ENCODE results near the gene TFF1.

TFF1 gene

DNA sequence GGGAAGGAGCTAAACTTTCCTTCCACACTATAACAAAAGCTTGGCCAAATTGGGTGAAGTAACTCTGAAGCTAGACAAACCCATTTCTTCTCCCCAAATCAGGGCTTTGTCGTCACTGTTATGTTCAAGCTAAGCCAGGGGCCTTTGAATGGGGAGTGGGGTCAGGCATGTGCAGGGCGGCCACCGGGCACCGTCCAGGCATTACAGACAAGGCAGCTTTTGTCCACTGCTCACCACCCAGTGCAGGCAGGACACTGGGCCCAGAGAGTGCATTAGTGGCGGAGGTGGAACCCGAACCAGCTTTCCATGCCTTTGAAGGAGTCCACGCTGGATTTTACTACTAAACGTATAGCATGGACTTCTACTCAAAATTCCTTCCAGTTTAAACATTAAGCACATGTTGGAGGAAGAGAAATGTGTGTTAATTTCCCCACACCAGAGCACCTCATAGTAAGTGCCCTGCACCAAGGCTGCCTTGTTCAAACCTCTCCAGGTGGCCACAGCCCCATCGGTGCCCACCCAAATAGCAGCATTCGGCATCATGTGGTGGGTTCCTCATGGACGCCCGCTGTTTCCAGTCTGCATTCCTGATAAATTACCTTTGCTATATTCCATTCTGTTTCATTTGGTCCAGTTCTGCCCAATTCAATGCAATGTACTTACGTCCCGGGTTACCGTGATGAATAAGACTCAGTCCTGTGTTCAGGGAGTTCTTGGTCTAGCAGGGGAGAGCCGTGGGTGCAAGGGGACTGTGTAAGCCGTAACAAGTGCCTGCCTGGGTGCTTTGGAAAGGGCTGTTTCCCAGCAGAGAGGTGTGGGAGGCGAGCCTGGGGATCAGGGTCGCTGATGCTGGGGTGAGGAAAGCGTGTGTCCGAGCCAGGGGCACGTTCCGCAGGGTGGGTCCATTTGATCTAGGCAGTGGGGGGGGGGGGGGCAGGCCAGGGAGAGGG lies 39.0 kb upstream of the TFF1 start:
- ATAC-seq (ENCODE audit: insufficient read depth, low read depth) = peak; percentile 23; the same call in 2 of the 3 replicates
- Histone ChIP-seq H3K27me3 (ENCODE audit: insufficient read depth, low read length, poor library complexity) (no peaks in the 10 kb centered on the region), H3K9me3 (ENCODE audit: insufficient read depth, low read length, severe bottlenecking) (peaks cover 8% of the 10 kb centered on the region)

DNA sequence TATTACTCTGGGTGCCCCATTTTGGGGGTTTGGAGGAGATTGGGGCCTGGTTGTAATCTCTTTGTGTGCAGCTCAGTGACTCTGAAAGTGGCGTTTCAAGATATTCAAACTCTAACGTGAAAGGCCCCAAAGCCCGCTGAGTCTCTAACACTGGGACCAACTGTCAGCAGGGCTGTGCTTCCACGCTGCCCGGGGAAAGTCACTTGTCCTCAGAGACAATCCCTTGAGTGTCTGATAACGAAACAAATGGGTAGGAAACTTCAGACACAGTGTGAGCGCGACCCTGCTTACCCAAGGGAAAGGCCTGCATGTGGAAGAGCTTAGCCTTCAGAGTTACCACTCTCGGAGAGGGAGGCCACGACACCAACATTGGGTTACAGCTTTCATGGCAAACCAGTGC lies 38.2 kb upstream of the TFF1 start:
- peaks cover 29% of the 10 kb centered on the region for H3K36me3 ChIP-seq (ENCODE audit: insufficient read depth, low read length)
- H3K79me2 ChIP-seq (ENCODE audit: insufficient read depth, low read length) = peaks cover 75% of the 10 kb centered on the region
- H2AFZ ChIP-seq (ENCODE audit: low read depth, low read length) = peak overlapping the region; percentile 72
- peak overlapping the region; percentile 39 to 67; a peak in 3 of 4 replicates for H3K4me3 ChIP-seq (ENCODE audit: low read depth in 1 of 2, low read length in 2 of 2)
- H4K20me1 ChIP-seq (ENCODE audit: insufficient read depth, low read length) = peaks cover 5% of the 10 kb centered on the region; the same call in 1 of the 2 replicates
- peak overlapping the region; percentile 89 for H3K9ac ChIP-seq (ENCODE audit: low read depth, low read length)
- no peak for TF ChIP-seq EZH2 (IDR thresholded peaks at IDR 0.05; ENCODE audit: borderline replicate concordance, low read depth, low read length, severe bottlenecking)
- TF ChIP-seq, protein P1, sequence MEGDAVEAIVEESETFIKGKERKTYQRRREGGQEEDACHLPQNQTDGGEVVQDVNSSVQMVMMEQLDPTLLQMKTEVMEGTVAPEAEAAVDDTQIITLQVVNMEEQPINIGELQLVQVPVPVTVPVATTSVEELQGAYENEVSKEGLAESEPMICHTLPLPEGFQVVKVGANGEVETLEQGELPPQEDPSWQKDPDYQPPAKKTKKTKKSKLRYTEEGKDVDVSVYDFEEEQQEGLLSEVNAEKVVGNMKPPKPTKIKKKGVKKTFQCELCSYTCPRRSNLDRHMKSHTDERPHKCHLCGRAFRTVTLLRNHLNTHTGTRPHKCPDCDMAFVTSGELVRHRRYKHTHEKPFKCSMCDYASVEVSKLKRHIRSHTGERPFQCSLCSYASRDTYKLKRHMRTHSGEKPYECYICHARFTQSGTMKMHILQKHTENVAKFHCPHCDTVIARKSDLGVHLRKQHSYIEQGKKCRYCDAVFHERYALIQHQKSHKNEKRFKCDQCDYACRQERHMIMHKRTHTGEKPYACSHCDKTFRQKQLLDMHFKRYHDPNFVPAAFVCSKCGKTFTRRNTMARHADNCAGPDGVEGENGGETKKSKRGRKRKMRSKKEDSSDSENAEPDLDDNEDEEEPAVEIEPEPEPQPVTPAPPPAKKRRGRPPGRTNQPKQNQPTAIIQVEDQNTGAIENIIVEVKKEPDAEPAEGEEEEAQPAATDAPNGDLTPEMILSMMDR (IDR thresholded peaks at IDR 0.05; ENCODE audit: borderline replicate concordance, extremely low read depth, low read length, poor library complexity, severe bottlenecking) = no peak
- H3K4me2 ChIP-seq (ENCODE audit: insufficient read depth, low read length) = peak overlapping the region; percentile 79
- H3K9me3 ChIP-seq (ENCODE audit: insufficient read depth, low read length, severe bottlenecking) = peaks cover 8% of the 10 kb centered on the region
- no peaks in the 10 kb centered on the region for H3K27me3 ChIP-seq (ENCODE audit: insufficient read depth, low read length, poor library complexity)
- peak overlapping the region; percentile 91 for H3K27ac ChIP-seq (ENCODE audit: low read length)
- peaks cover 60% of the 10 kb centered on the region for H3K4me1 ChIP-seq (ENCODE audit: insufficient read depth, low read length)
- peak; percentile 63 for DNase-seq
- ATAC-seq (ENCODE audit: insufficient read depth, low read depth) = peak; percentile 13

More for the DNA sequence above, 39.0 kb upstream of the TFF1 start:
- Histone ChIP-seq H3K27ac (ENCODE audit: low read length) (peak overlapping the region; percentile 91), H3K36me3 (ENCODE audit: insufficient read depth, low read length) (peaks cover 37% of the 10 kb centered on the region), H2AFZ (ENCODE audit: low read depth, low read length) (peak overlapping the region; percentile 72), H3K4me2 (ENCODE audit: insufficient read depth, low read length) (peak overlapping the region; percentile 79), H4K20me1 (ENCODE audit: insufficient read depth, low read length) (peaks cover 5% of the 10 kb centered on the region; the same call in 1 of the 2 replicates), H3K4me3 (ENCODE audit: low read depth in 1 of 2, low read length in 2 of 2) (peak overlapping the region; percentile 39 to 67), H3K4me1 (ENCODE audit: insufficient read depth, low read length) (peaks cover 60% of the 10 kb centered on the region), H3K9ac (ENCODE audit: low read depth, low read length) (peak overlapping the region; percentile 89), H3K79me2 (ENCODE audit: insufficient read depth, low read length) (peaks cover 82% of the 10 kb centered on the region)
- peak; percentile 52 for DNase-seq
- TF ChIP-seq, protein P1 (IDR thresholded peaks at IDR 0.05; ENCODE audit: borderline replicate concordance, extremely low read depth, low read length, poor library complexity, severe bottlenecking) = no peak
- TF ChIP-seq EZH2 (IDR thresholded peaks at IDR 0.05; ENCODE audit: borderline replicate concordance, low read depth, low read length, severe bottlenecking) = no peak

DNA sequence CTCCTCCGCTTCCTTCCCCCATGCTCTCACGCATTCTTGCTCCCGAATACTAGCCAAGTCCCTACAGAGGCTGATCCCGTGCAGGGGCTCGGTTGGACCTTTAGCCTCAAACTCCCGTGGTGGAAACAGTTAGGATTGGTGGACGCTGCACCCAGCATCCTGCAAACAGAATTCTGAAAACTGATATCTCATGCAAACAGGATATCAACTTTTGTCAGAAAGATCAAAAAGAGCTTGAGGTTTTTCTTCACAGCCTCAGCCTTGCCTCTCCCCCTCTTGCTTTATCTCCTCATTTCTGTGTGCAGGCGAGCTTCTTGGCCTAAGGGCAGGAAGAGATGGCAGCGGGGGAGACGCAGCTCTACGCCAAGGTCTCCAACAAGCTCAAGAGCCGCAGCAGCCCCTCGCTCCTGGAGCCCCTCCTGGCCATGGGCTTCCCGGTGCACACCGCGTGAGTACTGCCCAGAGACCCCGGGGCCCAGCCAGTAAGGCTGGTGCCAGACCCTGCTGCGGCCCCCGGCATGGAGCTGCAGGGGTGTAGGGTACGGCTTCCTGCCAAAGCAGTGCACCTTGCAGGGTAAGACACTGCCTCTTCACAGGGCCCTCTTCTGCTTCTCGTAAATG lies 37.4 kb upstream of the TFF1 start, which contains the start of gene UBASH3A:
UBASH3A (plus strand) TSS at position 292 of the 621 bp plus-strand sequence; CDS start at position 336, 44 bp downstream.
- no peaks in the 10 kb centered on the region for H3K27me3 ChIP-seq (ENCODE audit: insufficient read depth, low read length, poor library complexity)
- DNase-seq (peak; percentile 82), ATAC-seq (ENCODE audit: insufficient read depth, low read depth) (peak; percentile 67)
- no peak for TF ChIP-seq EZH2 (IDR thresholded peaks at IDR 0.05; ENCODE audit: borderline replicate concordance, low read depth, low read length, severe bottlenecking)
- TF ChIP-seq, protein P1 (IDR thresholded peaks at IDR 0.05; ENCODE audit: borderline replicate concordance, extremely low read depth, low read length, poor library complexity, severe bottlenecking) = no peak
- peak within 1 kb of the TSS; percentile 89 for H3K9ac ChIP-seq (ENCODE audit: low read depth, low read length)
- H4K20me1 ChIP-seq (ENCODE audit: insufficient read depth, low read length) = no peaks in the 10 kb centered on the region
- H3K9me3 ChIP-seq (ENCODE audit: insufficient read depth, low read length, severe bottlenecking) = peaks cover 8% of the 10 kb centered on the region
- peaks cover 56% of the 10 kb centered on the region for H3K4me1 ChIP-seq (ENCODE audit: insufficient read depth, low read length)
- H3K79me2 ChIP-seq (ENCODE audit: insufficient read depth, low read length) = peaks cover 68% of the 10 kb centered on the region
- H3K4me3 ChIP-seq (ENCODE audit: low read depth in 1 of 2, low read length in 2 of 2) = peak within 1 kb of the TSS; percentile 39 to 67
- H3K4me2 ChIP-seq (ENCODE audit: insufficient read depth, low read length) = peak within 1 kb of the TSS; percentile 79
- peak within 1 kb of the TSS; percentile 72 for H2AFZ ChIP-seq (ENCODE audit: low read depth, low read length)
- peak within 1 kb of the TSS; percentile 91 for H3K27ac ChIP-seq (ENCODE audit: low read length)
- H3K36me3 ChIP-seq (ENCODE audit: insufficient read depth, low read length) = peaks cover 22% of the 10 kb centered on the region
